Hepatocyte (in vitro differentiated cells): Measurements from ENCODE around the gene CTNNA1.

Source experiments
- EZH2 ChIP-seq: fragments of 200-600 bp; sonication (generic); IDR thresholded peaks from 2 replicates; pipeline ENCODE4 v1.6.1; 2016; ENCODE audit warnings: antibody characterized with exemption, mild to moderate bottlenecking, borderline replicate concordance
- EZH2phosphoT487 ChIP-seq: fragments of 200-600 bp; sonication (generic); IDR thresholded peaks from one replicate; pipeline ENCODE4 v1.6.1; 2018; ENCODE audit warnings: antibody characterized with exemption, mild to moderate bottlenecking, low read depth, moderate library complexity; ENCODE audit not compliant: unreplicated experiment, severe bottlenecking
- TF ChIP-seq, protein P1 (sequence below): fragments of 200-600 bp; sonication (generic); IDR thresholded peaks from 2 replicates; pipeline ENCODE4 v1.5.1; 2016; ENCODE audit warnings: antibody characterized with exemption, mild to moderate bottlenecking; ENCODE audit not compliant: poor library complexity

DNA sequence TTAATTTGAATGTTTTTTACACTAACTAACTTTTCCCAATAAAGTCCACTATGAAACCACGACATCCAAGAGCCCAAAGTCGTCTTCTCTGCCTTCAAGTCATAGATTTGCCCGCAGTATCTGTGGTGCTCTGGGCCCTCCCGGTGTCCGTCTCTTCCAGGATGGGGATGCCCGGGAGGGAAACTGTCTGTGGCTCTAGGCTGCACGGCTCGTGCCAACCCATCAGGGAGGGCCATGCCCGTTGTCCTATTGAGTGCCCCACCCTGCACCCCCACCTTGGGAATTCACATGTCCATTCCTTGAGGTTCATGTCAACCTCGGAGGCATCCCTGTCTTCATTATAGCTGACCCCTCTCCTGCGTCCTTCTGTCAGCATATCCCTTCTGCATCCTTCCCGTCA is 181.7 kb downstream of the CTNNA1 start:
- TF ChIP-seq, protein P1, sequence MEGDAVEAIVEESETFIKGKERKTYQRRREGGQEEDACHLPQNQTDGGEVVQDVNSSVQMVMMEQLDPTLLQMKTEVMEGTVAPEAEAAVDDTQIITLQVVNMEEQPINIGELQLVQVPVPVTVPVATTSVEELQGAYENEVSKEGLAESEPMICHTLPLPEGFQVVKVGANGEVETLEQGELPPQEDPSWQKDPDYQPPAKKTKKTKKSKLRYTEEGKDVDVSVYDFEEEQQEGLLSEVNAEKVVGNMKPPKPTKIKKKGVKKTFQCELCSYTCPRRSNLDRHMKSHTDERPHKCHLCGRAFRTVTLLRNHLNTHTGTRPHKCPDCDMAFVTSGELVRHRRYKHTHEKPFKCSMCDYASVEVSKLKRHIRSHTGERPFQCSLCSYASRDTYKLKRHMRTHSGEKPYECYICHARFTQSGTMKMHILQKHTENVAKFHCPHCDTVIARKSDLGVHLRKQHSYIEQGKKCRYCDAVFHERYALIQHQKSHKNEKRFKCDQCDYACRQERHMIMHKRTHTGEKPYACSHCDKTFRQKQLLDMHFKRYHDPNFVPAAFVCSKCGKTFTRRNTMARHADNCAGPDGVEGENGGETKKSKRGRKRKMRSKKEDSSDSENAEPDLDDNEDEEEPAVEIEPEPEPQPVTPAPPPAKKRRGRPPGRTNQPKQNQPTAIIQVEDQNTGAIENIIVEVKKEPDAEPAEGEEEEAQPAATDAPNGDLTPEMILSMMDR: no peak
- no peak for TF ChIP-seq EZH2phosphoT487
- no peak for TF ChIP-seq EZH2
